ENCODE measurements around the gene RXRB.
"Not testable (repeated sequence)": the region's sequence is repeated elsewhere in the genome, so short reads cannot be mapped to it uniquely, and the experiment has no call there.

The RXRB gene

GRCh38 chr6:33160728-33161344 lies 39.6 kb downstream of the RXRB start:
- DNase-seq = no peak

GRCh38 chr6:33160096-33160495 lies 40.4 kb downstream of the RXRB start:
- DNase-seq = no peak

- DNase-seq = no peak
These were observed 43.5 kb downstream of the RXRB start for GRCh38 chr6:33156964-33157363.

GRCh38 chr6:33156561-33156960 lies 43.9 kb downstream of the RXRB start:
- DNase-seq = no peak

- no peak for DNase-seq
These were observed 46.1 kb downstream of the RXRB start for GRCh38 chr6:33154349-33154748.

GRCh38 chr6:33151050-33151449 lies 49.4 kb downstream of the RXRB start:
- no peak for DNase-seq

- not testable (repeated sequence) for DNase-seq
These were observed 49.9 kb downstream of the RXRB start for GRCh38 chr6:33150560-33150959.

- DNase-seq = no peak
These were observed 52.4 kb downstream of the RXRB start for GRCh38 chr6:33147807-33148666.

GRCh38 chr6:33144373-33144772 lies 56.1 kb downstream of the RXRB start:
- no peak for DNase-seq
